Activated CD4-positive, alpha-beta T cell treated with anti-CD3 and anti-CD28 coated beads for 36 hours (primary cell): ENCODE results near the gene PEX11A. TPM values are rescaled to one million over a fixed set of nuclear protein-coding genes. Genes with fewer than 3 reads are reported as not detected.
"Not testable (repeated sequence)": the region's sequence is repeated elsewhere in the genome, so short reads cannot be mapped to it uniquely, and the experiment has no call there.

Source experiments
- ATAC-seq: fragments of 200-7000 bp; cut with Tn5 transposase; one replicate; pipeline ENCODE4 v1.10.0; 2021; ENCODE audit warnings: mild to moderate bottlenecking, moderate library complexity
- CTCF ChIA-PET: fragments of 350-600 bp; sonication (Branson Sonifier 250); formaldehyde crosslinking; loops from one replicate; lab custom pipeline; 2021; ENCODE audit warnings: antibody characterized with exemption; lab: Charles Lee
- POLR2A ChIA-PET: fragments of 350-600 bp; sonication (Branson Sonifier 250); formaldehyde crosslinking; loops from one replicate; lab custom pipeline; 2021; ENCODE audit warnings: antibody characterized with exemption, inconsistent platforms; lab: Charles Lee
- DNase-seq: peaks from one replicate; pipeline ENCODE4 v3.0.0-alpha.2; 2020
- H3K27ac Mint-ChIP-seq: one replicate; pipeline ENCODE4 v1.8.0; 2021; ENCODE audit warnings: mixed read lengths
- H3K27me3 Mint-ChIP-seq: one replicate; pipeline ENCODE4 v1.8.0; 2021; ENCODE audit warnings: mixed read lengths
- H3K36me3 Mint-ChIP-seq: one replicate; pipeline ENCODE4 v1.8.0; 2021; ENCODE audit warnings: low read depth, mixed read lengths
- H3K4me1 Mint-ChIP-seq: one replicate; pipeline ENCODE4 v1.8.0; 2021; ENCODE audit warnings: mixed read lengths
- H3K4me3 Mint-ChIP-seq: one replicate; pipeline ENCODE4 v1.8.0; 2021; ENCODE audit warnings: mild to moderate bottlenecking, moderate library complexity, mixed read lengths
- H3K9me3 Mint-ChIP-seq: one replicate; pipeline ENCODE4 v1.8.0; 2021; ENCODE audit warnings: low read depth, mixed read lengths
- intact Hi-C, 2 experiments: fragments of 100-400 bp; cut with DNase I in 1 of 2; cut with micrococcal nuclease in 1 of 2; formaldehyde crosslinking; loops; one replicate each; pipeline versions ENCODE4 v1.14.2 to v1.15.1; 2022 to 2024; cut with DNase I, micrococcal nuclease
- total RNA-seq, 2 experiments: library from RNA; stranded (reverse); gene quantifications; one replicate each; pipeline ENCODE4 v1.2.3, GENCODE V29; 2021

PEX11A gene
- total RNA-seq, 2 experiments from 2014 or later: 4.7 to 5.3 TPM

GRCh38 chr15:89707577-89707976 lies 17.0 kb upstream of the PEX11A start:
- POLR2A ChIA-PET: no interaction called here
- Mint-ChIP-seq H3K4me3 (no peak overlapping the region), H3K4me1 (no peaks in the 10 kb centered on the region), H3K9me3 (no peaks in the 10 kb centered on the region), H3K36me3 (no peaks in the 10 kb centered on the region), H3K27ac (no peak overlapping the region), H3K27me3 (peaks cover 16% of the 10 kb centered on the region)
- CTCF ChIA-PET: interaction anchor here (0.7 kb wide), 1 partner anchor 11 kb away, joined by 3 read pairs; no protein-coding TSS in a partner anchor
- no peak for ATAC-seq
- intact Hi-C loops: no loop called here
- no peak for DNase-seq

GRCh38 chr15:89704411-89704810 lies 13.9 kb upstream of the PEX11A start:
- Mint-ChIP-seq H3K4me1 (no peaks in the 10 kb centered on the region), H3K27me3 (peaks cover 22% of the 10 kb centered on the region), H3K9me3 (no peaks in the 10 kb centered on the region), H3K36me3 (no peaks in the 10 kb centered on the region), H3K27ac (no peak overlapping the region), H3K4me3 (no peak overlapping the region)
- no peak for DNase-seq
- ChIA-PET POLR2A (interaction anchor here (0.7 kb wide), 1 partner anchor 208 kb away, joined by 3 read pairs; no protein-coding TSS in a partner anchor), CTCF (interaction anchor here (0.6 to 1.1 kb wide), 2 partner anchors 9 to 1036 kb away, joined by 3 to 4 read pairs; no protein-coding TSS in a partner anchor)
- intact Hi-C loops: no loop called here
- no peak for ATAC-seq

GRCh38 chr15:89695198-89695597 lies 4.6 kb upstream of the PEX11A start:
- no peak overlapping the region for H3K27ac Mint-ChIP-seq
- no peak for DNase-seq
- H3K36me3 Mint-ChIP-seq: no peaks in the 10 kb centered on the region
- ChIA-PET CTCF (interaction anchor here (1.0 kb wide), 2 partner anchors 9 to 48 kb away, joined by 3 to 4 read pairs; no protein-coding TSS in a partner anchor), POLR2A (no interaction called here)
- no peaks in the 10 kb centered on the region for H3K9me3 Mint-ChIP-seq
- H3K4me3 Mint-ChIP-seq: no peak overlapping the region
- ATAC-seq: no peak
- intact Hi-C loops: loop anchor here in 1 of 2 experiments (10.0 kb wide), 1 partner anchor 120 kb away; the partner anchor contains the start of gene TICRR
- H3K4me1 Mint-ChIP-seq: peaks cover 6% of the 10 kb centered on the region
- peaks cover 2% of the 10 kb centered on the region for H3K27me3 Mint-ChIP-seq

- Mint-ChIP-seq H3K27ac (no peak overlapping the region), H3K9me3 (no peaks in the 10 kb centered on the region), H3K27me3 (no peaks in the 10 kb centered on the region), H3K4me3 (no peak overlapping the region), H3K4me1 (peaks cover 12% of the 10 kb centered on the region), H3K36me3 (no peaks in the 10 kb centered on the region)
- ChIA-PET POLR2A (no interaction called here), CTCF (no interaction called here)
- ATAC-seq: no peak
- DNase-seq: no peak
- intact Hi-C loops: loop anchor here (5.0 to 10.0 kb wide), 2 partner anchors 119 to 539 kb away; partner anchors contain the start of genes CIB1 (in 1 of the 2), GDPGP1 (in 1 of the 2) and TICRR (in 1 of the 2)
Measured at GRCh38 chr15:89693696-89694095, 3.1 kb upstream of the PEX11A start.

- intact Hi-C loops: loop anchor here (5.0 to 10.0 kb wide), 2 partner anchors 118 to 539 kb away; partner anchors contain the start of genes CIB1 (in 1 of the 2), GDPGP1 (in 1 of the 2) and TICRR (in 1 of the 2)
- H3K9me3 Mint-ChIP-seq: no peaks in the 10 kb centered on the region
- ATAC-seq: no peak
- H3K4me3 Mint-ChIP-seq: no peak overlapping the region
- no peaks in the 10 kb centered on the region for H3K27me3 Mint-ChIP-seq
- ChIA-PET CTCF (no interaction called here), POLR2A (no interaction called here)
- no peaks in the 10 kb centered on the region for H3K36me3 Mint-ChIP-seq
- no peak overlapping the region for H3K27ac Mint-ChIP-seq
- no peak for DNase-seq
- H3K4me1 Mint-ChIP-seq: peaks cover 12% of the 10 kb centered on the region
Measured at GRCh38 chr15:89693091-89693490, 2.5 kb upstream of the PEX11A start.

GRCh38 chr15:89689930-89690275 lies 651 bp downstream of the PEX11A start:
- intact Hi-C loops: loop anchor here (1.0 to 10.0 kb wide), 6 partner anchors 60 to 542 kb away; partner anchors contain the start of genes TICRR (in 2 of the 2), CIB1 (in 1 of the 2) and GDPGP1 (in 1 of the 2)
- CTCF ChIA-PET: interaction anchor here (0.6 to 1.9 kb wide), 2 partner anchors 16 to 20 kb away, joined by 3 to 5 read pairs; no protein-coding TSS in a partner anchor
- H3K27me3 Mint-ChIP-seq, ATAC-seq, DNase-seq, H3K36me3 Mint-ChIP-seq, H3K9me3 Mint-ChIP-seq, POLR2A ChIA-PET: not testable (repeated sequence)
- peak overlapping the region; percentile 85 for H3K4me3 Mint-ChIP-seq
- peak overlapping the region; percentile 82 for H3K27ac Mint-ChIP-seq
- peaks cover 12% of the 10 kb centered on the region for H3K4me1 Mint-ChIP-seq

- Mint-ChIP-seq H3K27ac (no peak overlapping the region), H3K9me3 (no peaks in the 10 kb centered on the region), H3K36me3 (peaks cover 9% of the 10 kb centered on the region), H3K27me3 (no peaks in the 10 kb centered on the region), H3K4me1 (peaks cover 12% of the 10 kb centered on the region), H3K4me3 (no peak overlapping the region)
- ATAC-seq (no peak), DNase-seq (no peak)
- ChIA-PET CTCF (interaction anchor here (0.6 kb wide), 1 partner anchor 69 kb away, joined by 3 read pairs; no protein-coding TSS in a partner anchor), POLR2A (no interaction called here)
- intact Hi-C loops: no loop called here
Measured at GRCh38 chr15:89686522-89686921, 4.0 kb downstream of the PEX11A start.

GRCh38 chr15:89685995-89686394 lies 4.6 kb downstream of the PEX11A start:
- ATAC-seq: no peak
- Mint-ChIP-seq H3K4me3 (no peak overlapping the region), H3K36me3 (peaks cover 9% of the 10 kb centered on the region), H3K4me1 (peaks cover 10% of the 10 kb centered on the region), H3K27ac (no peak overlapping the region), H3K27me3 (no peaks in the 10 kb centered on the region), H3K9me3 (no peaks in the 10 kb centered on the region)
- no peak for DNase-seq
- ChIA-PET CTCF (interaction anchor here (0.6 kb wide), 1 partner anchor 68 kb away, joined by 3 read pairs; no protein-coding TSS in a partner anchor), POLR2A (no interaction called here)
- intact Hi-C loops: no loop called here

GRCh38 chr15:89681146-89681545 lies 9.4 kb downstream of the PEX11A start:
- Mint-ChIP-seq H3K36me3 (peaks cover 9% of the 10 kb centered on the region), H3K4me1 (no peaks in the 10 kb centered on the region), H3K4me3 (no peak overlapping the region), H3K27me3 (no peaks in the 10 kb centered on the region), H3K27ac (no peak overlapping the region), H3K9me3 (no peaks in the 10 kb centered on the region)
- DNase-seq (no peak), ATAC-seq (no peak)
- ChIA-PET CTCF (no interaction called here), POLR2A (no interaction called here)
- intact Hi-C loops: no loop called here

- Mint-ChIP-seq H3K4me3 (no peak overlapping the region), H3K27me3 (no peaks in the 10 kb centered on the region), H3K9me3 (no peaks in the 10 kb centered on the region), H3K27ac (no peak overlapping the region), H3K36me3 (peaks cover 6% of the 10 kb centered on the region), H3K4me1 (no peaks in the 10 kb centered on the region)
- DNase-seq (no peak), ATAC-seq (no peak)
- POLR2A ChIA-PET: no interaction called here
- intact Hi-C loops: no loop called here
- CTCF ChIA-PET: no interaction called here
Measured at GRCh38 chr15:89680282-89680873, 10.2 kb downstream of the PEX11A start.

GRCh38 chr15:89679212-89679611 lies 11.3 kb downstream of the PEX11A start, which contains the start of gene PLIN1:
PLIN1 (minus strand) TSS chr15:89679367; CDS start chr15:89677489, 1,878 bp downstream.
- ChIA-PET POLR2A (no interaction called here), CTCF (interaction anchor here (0.7 kb wide), 1 partner anchor 10 kb away, joined by 3 read pairs; no protein-coding TSS in a partner anchor)
- no peaks in the 10 kb centered on the region for H3K4me1 Mint-ChIP-seq
- no peak for ATAC-seq
- no peak within 1 kb of the TSS for H3K4me3 Mint-ChIP-seq
- intact Hi-C loops: no loop called here
- no peaks in the 10 kb centered on the region for H3K9me3 Mint-ChIP-seq
- DNase-seq: no peak
- H3K36me3 Mint-ChIP-seq: peaks cover 6% of the 10 kb centered on the region
- H3K27me3 Mint-ChIP-seq: no peaks in the 10 kb centered on the region
- no peak within 1 kb of the TSS for H3K27ac Mint-ChIP-seq
